GM12878 (cell line): ENCODE results near the gene LTN1. TPM values are rescaled to one million over a fixed set of nuclear protein-coding genes. Genes with fewer than 3 reads are reported as not detected.

ENCODE experiments used
- ATAC-seq: fragments of 200-7000 bp; cut with Tn5 transposase; 3 replicates; pipeline ENCODE4 v1.9.1; 2020; ENCODE audit warnings: mild to moderate bottlenecking, moderate library complexity
- BruUV-seq: library from RNA; stranded (reverse); fragments of 400-500 nt; replicated peaks from 2 replicates; lab custom pipeline; 2021; lab: Mats Ljungman, UMichigan
- CTCF ChIA-PET: fragments of 300-600 bp; sonication (Branson Sonifier 250); formaldehyde crosslinking; extraction: SDS; loops from one replicate; lab custom pipeline; 2021; ENCODE audit warnings: inconsistent platforms; lab: Yijun Ruan, JAX
- POLR2A ChIA-PET: fragments of 350-600 bp; formaldehyde crosslinking; extraction: SDS; loops from one replicate; lab custom pipeline; 2021; ENCODE audit warnings: inconsistent platforms; lab: Charles Lee
- RAD21 ChIA-PET: fragments of 300-600 bp; sonication (Branson Sonifier 250); formaldehyde crosslinking; loops from one replicate; lab custom pipeline; 2023; ENCODE audit warnings: antibody characterized with exemption; ENCODE audit not compliant: unreplicated experiment; lab: Charles Lee
- SMC1A ChIA-PET: fragments of 300-600 bp; sonication (Branson Sonifier 250); formaldehyde crosslinking; loops from one replicate; lab custom pipeline; 2023; ENCODE audit not compliant: unreplicated experiment, uncharacterized antibody; lab: Charles Lee
- DNase-seq: peaks from one replicate; pipeline ENCODE4 v3.0.0-alpha.2; 2011; ENCODE audit warnings: low read depth, low spot score
- FAIRE-seq: peaks from 3 replicates; lab custom pipeline; 2011; peaks lifted over from hg19 to GRCh38; lab: Jason Lieb, UNC
- H2AFZ ChIP-seq: 2 replicates; pipeline ENCODE4 v1.6.0; 2011; ENCODE audit warnings: low read depth, low read length, control low read depth; ENCODE audit not compliant: control insufficient read depth
- H3K27ac ChIP-seq: 2 replicates; pipeline ENCODE4 v1.5.1; 2011; ENCODE audit warnings: control low read depth; ENCODE audit not compliant: control insufficient read depth, insufficient read depth
- H3K27me3 ChIP-seq, 2 experiments: replicated peaks in 1 of 2; 2 replicates each; pipeline versions ENCODE4 v1.6.0 to v1.6.1; 2011; ENCODE audit warnings: low read length in 1 of 2; ENCODE audit not compliant: control insufficient read depth in 2 of 2, insufficient read depth in 2 of 2
- H3K36me3 ChIP-seq, 2 experiments: 2 replicates each; pipeline ENCODE4 v1.5.1; 2011; ENCODE audit warnings: low read length in 1 of 2; ENCODE audit not compliant: control insufficient read depth in 2 of 2, insufficient read depth in 2 of 2
- H3K4me1 ChIP-seq: 2 replicates; pipeline ENCODE4 v1.6.1; 2011; ENCODE audit warnings: mild to moderate bottlenecking, low read length, moderate library complexity, mixed read lengths; ENCODE audit not compliant: control insufficient read depth, insufficient read depth
- H3K4me2 ChIP-seq: 2 replicates; pipeline ENCODE4 v1.6.0; 2011; ENCODE audit warnings: control low read depth; ENCODE audit not compliant: control insufficient read depth, insufficient read depth
- H3K4me3 ChIP-seq: fragments of 200-600 bp; sonication (generic); 2 replicates; pipeline ENCODE4 v1.5.1; 2016
- H3K79me2 ChIP-seq: 2 replicates; pipeline ENCODE4 v1.6.0; 2011; ENCODE audit warnings: low read length; ENCODE audit not compliant: control insufficient read depth, insufficient read depth
- H3K9ac ChIP-seq: 2 replicates; pipeline ENCODE4 v1.8.0; 2011; ENCODE audit warnings: low read length, control low read depth, mixed read lengths; ENCODE audit not compliant: control insufficient read depth, insufficient read depth
- H3K9me3 ChIP-seq: replicated peaks from 3 replicates; pipeline ENCODE4 v1.5.1; 2011; ENCODE audit warnings: mild to moderate bottlenecking, low read length; ENCODE audit not compliant: control insufficient read depth, insufficient read depth
- H4K20me1 ChIP-seq: 2 replicates; pipeline ENCODE4 v1.6.0; 2011; ENCODE audit not compliant: control insufficient read depth, insufficient read depth
- BMI1 ChIP-seq: fragments of 450-650 bp; IDR thresholded peaks from 2 replicates; pipeline ENCODE4 v1.6.1; 2016; ENCODE audit warnings: mild to moderate bottlenecking, moderate library complexity, borderline replicate concordance
- IKZF1 ChIP-seq: fragments of 450-650 bp; conservative IDR thresholded peaks from 2 replicates; pipeline ENCODE4 v1.6.1; 2017; ENCODE audit warnings: antibody characterized with exemption, mild to moderate bottlenecking
- NFYA ChIP-seq: IDR thresholded peaks from 2 replicates; pipeline ENCODE4 v1.6.1; 2011; ENCODE audit warnings: low read depth, mild to moderate bottlenecking, low read length, improper control_type of control experiment, borderline replicate concordance
- RFX5 ChIP-seq: IDR thresholded peaks from 2 replicates; pipeline ENCODE4 v1.6.1; 2011; ENCODE audit warnings: low read depth, low read length, improper control_type of control experiment
- SMC3 ChIP-seq: IDR thresholded peaks from 2 replicates; pipeline ENCODE4 v1.6.1; 2011; ENCODE audit warnings: low read length, improper control_type of control experiment, borderline replicate concordance
- TAF1 ChIP-seq: IDR thresholded peaks from 2 replicates; pipeline ENCODE4 v1.6.1; 2011; ENCODE audit warnings: mild to moderate bottlenecking, low read depth, low read length, borderline replicate concordance
- TCF12 ChIP-seq: IDR thresholded peaks from 2 replicates; pipeline ENCODE4 v1.6.1; 2011; ENCODE audit warnings: low read depth, mild to moderate bottlenecking, low read length
- TCF3 ChIP-seq: IDR thresholded peaks from 2 replicates; pipeline ENCODE4 v1.6.1; 2012; ENCODE audit warnings: low read depth, mild to moderate bottlenecking, low read length, borderline replicate concordance; ENCODE audit not compliant: insufficient read depth
- ZZZ3 ChIP-seq: IDR thresholded peaks from 2 replicates; pipeline ENCODE4 v1.6.1; 2011; ENCODE audit warnings: low read depth; ENCODE audit not compliant: control insufficient read depth, insufficient read length
- WGBS: methylation state at CpG from one replicate; pipeline ENCODE4 v1.1.6; 2016; ENCODE audit warnings: low lambda C conversion rate; ENCODE audit not compliant: insufficient replicate concordance, insufficient coverage; ENCODE audit errors: missing lambda C conversion rate; 5-methylcytosine and 5-hydroxymethylcytosine counted together
- in situ Hi-C: fragments of 300-500 bp; cut with MboI; formaldehyde crosslinking; loops from 9 replicates; pipeline ENCODE4 v1.14.3; 2018; ENCODE audit warnings: mixed read lengths
- intact Hi-C: fragments of 100-400 bp; cut with micrococcal nuclease; formaldehyde crosslinking; loops from one replicate; pipeline ENCODE4 v1.14.2; 2022; ENCODE audit not compliant: unreplicated experiment
- polyA plus RNA-seq, 11 experiments: library from polyadenylated mRNA; depleted of rRNA in 4 of 11; unstranded in 6 of 11; stranded (reverse) in 5 of 11; fragments of >200 nt; fragmentation: Nextera tagmentation in 4 of 11; fragmentation: Illumina TruSeq in 1 of 11; extraction: Ambion mirVana in 4 of 11; extraction: Trizol in 1 of 11; gene quantifications; 1 replicate in 1 of 11; 2 replicates in 10 of 11; pipeline versions ENCODE4 v1.2.1 to v1.2.3, GENCODE V29; 2011 to 2016; ENCODE audit warnings: inconsistent platforms in 2 of 11, missing spikeins in 2 of 11, low read depth in 1 of 11
- total RNA-seq, 4 experiments: library from RNA; depleted of rRNA in 3 of 4; stranded (reverse); fragments of >200 nt in 3 of 4; fragmentation: Illumina TruSeq in 1 of 4; extraction: Trizol in 1 of 4; gene quantifications; 2 replicates each; pipeline versions ENCODE4 v1.2.1 to v1.2.3, GENCODE V29; 2013 to 2021
- TF ChIP-seq, protein P1 (sequence below): IDR thresholded peaks from 2 replicates; pipeline ENCODE4 v1.6.1; 2011; ENCODE audit warnings: low read depth, low read length, improper control_type of control experiment, borderline replicate concordance
- TF ChIP-seq, protein P2 (sequence below): fragments of 450-650 bp; formaldehyde crosslinking; IDR thresholded peaks from 2 replicates; pipeline ENCODE4 v1.4.0; 2020; ENCODE audit warnings: mild to moderate bottlenecking, moderate library complexity
- TF ChIP-seq, protein P3 (sequence below): fragments of 450-650 bp; conservative IDR thresholded peaks from 2 replicates; pipeline ENCODE4 v1.6.1; 2017; ENCODE audit warnings: mild to moderate bottlenecking, moderate library complexity
- TF ChIP-seq, protein P4 (sequence below): fragments of 150-350 bp; IDR thresholded peaks from 2 replicates; pipeline ENCODE4 v1.6.1; 2016; ENCODE audit warnings: low read depth, low read length

Gene LTN1
- total and polyA plus RNA-seq, 10 of the 15 experiments (the other 5 are each of a cell fraction or from before 2014, with no cell fraction given), result 3.5 to 17.3 (median 12.3) TPM

DNA sequence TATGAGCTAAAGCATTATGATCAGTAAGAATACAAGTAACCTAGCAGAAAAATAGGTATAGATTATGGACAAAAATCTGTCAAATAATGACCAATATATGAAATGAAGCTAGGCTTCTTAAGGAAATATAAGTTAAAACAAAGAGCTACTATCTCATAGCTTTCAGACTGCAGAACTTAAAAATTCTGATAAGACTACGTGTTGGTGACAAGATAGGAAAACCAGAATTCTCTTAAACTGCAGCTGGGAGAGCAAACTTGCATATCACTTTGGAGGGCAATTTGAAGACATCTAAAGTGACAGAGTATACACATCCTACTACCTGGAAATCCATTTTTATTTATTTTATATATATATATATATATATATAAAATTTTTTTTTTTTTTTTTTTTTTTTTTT, 65.5 kb downstream of the LTN1 start:
- no TSS peak for BruUV-seq
- 100% methylated on average over 1 of the region's 1 CpG for WGBS
- intact Hi-C loops, result no loop called here
- H2AFZ ChIP-seq, result no peak overlapping the region
- H3K9ac ChIP-seq, result no peak overlapping the region
- H3K36me3 ChIP-seq, result peaks cover 0 to 11% of the 10 kb centered on the region in 2 experiments; a peak in 1 of 4 replicates
- H3K27ac ChIP-seq, result no peak overlapping the region
- no peak for TF ChIP-seq NFYA
- TF ChIP-seq ZZZ3, result no peak
- no peak for TF ChIP-seq TCF3
- TF ChIP-seq SMC3, result no peak
- TF ChIP-seq, protein P1, sequence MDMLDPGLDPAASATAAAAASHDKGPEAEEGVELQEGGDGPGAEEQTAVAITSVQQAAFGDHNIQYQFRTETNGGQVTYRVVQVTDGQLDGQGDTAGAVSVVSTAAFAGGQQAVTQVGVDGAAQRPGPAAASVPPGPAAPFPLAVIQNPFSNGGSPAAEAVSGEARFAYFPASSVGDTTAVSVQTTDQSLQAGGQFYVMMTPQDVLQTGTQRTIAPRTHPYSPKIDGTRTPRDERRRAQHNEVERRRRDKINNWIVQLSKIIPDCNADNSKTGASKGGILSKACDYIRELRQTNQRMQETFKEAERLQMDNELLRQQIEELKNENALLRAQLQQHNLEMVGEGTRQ, result no peak
- no peak for TF ChIP-seq IKZF1
- TF ChIP-seq, protein P2, sequence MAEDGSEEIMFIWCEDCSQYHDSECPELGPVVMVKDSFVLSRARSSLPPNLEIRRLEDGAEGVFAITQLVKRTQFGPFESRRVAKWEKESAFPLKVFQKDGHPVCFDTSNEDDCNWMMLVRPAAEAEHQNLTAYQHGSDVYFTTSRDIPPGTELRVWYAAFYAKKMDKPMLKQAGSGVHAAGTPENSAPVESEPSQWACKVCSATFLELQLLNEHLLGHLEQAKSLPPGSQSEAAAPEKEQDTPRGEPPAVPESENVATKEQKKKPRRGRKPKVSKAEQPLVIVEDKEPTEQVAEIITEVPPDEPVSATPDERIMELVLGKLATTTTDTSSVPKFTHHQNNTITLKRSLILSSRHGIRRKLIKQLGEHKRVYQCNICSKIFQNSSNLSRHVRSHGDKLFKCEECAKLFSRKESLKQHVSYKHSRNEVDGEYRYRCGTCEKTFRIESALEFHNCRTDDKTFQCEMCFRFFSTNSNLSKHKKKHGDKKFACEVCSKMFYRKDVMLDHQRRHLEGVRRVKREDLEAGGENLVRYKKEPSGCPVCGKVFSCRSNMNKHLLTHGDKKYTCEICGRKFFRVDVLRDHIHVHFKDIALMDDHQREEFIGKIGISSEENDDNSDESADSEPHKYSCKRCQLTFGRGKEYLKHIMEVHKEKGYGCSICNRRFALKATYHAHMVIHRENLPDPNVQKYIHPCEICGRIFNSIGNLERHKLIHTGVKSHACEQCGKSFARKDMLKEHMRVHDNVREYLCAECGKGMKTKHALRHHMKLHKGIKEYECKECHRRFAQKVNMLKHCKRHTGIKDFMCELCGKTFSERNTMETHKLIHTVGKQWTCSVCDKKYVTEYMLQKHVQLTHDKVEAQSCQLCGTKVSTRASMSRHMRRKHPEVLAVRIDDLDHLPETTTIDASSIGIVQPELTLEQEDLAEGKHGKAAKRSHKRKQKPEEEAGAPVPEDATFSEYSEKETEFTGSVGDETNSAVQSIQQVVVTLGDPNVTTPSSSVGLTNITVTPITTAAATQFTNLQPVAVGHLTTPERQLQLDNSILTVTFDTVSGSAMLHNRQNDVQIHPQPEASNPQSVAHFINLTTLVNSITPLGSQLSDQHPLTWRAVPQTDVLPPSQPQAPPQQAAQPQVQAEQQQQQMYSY (CRISPR knock-in tag), result no peak
- no peak for TF ChIP-seq BMI1
- no peak for TF ChIP-seq TCF12
- TF ChIP-seq RFX5, result no peak
- TF ChIP-seq TAF1, result no peak
- TF ChIP-seq, protein P3, sequence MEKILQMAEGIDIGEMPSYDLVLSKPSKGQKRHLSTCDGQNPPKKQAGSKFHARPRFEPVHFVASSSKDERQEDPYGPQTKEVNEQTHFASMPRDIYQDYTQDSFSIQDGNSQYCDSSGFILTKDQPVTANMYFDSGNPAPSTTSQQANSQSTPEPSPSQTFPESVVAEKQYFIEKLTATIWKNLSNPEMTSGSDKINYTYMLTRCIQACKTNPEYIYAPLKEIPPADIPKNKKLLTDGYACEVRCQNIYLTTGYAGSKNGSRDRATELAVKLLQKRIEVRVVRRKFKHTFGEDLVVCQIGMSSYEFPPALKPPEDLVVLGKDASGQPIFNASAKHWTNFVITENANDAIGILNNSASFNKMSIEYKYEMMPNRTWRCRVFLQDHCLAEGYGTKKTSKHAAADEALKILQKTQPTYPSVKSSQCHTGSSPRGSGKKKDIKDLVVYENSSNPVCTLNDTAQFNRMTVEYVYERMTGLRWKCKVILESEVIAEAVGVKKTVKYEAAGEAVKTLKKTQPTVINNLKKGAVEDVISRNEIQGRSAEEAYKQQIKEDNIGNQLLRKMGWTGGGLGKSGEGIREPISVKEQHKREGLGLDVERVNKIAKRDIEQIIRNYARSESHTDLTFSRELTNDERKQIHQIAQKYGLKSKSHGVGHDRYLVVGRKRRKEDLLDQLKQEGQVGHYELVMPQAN, result no peak
- TF ChIP-seq, protein P4, sequence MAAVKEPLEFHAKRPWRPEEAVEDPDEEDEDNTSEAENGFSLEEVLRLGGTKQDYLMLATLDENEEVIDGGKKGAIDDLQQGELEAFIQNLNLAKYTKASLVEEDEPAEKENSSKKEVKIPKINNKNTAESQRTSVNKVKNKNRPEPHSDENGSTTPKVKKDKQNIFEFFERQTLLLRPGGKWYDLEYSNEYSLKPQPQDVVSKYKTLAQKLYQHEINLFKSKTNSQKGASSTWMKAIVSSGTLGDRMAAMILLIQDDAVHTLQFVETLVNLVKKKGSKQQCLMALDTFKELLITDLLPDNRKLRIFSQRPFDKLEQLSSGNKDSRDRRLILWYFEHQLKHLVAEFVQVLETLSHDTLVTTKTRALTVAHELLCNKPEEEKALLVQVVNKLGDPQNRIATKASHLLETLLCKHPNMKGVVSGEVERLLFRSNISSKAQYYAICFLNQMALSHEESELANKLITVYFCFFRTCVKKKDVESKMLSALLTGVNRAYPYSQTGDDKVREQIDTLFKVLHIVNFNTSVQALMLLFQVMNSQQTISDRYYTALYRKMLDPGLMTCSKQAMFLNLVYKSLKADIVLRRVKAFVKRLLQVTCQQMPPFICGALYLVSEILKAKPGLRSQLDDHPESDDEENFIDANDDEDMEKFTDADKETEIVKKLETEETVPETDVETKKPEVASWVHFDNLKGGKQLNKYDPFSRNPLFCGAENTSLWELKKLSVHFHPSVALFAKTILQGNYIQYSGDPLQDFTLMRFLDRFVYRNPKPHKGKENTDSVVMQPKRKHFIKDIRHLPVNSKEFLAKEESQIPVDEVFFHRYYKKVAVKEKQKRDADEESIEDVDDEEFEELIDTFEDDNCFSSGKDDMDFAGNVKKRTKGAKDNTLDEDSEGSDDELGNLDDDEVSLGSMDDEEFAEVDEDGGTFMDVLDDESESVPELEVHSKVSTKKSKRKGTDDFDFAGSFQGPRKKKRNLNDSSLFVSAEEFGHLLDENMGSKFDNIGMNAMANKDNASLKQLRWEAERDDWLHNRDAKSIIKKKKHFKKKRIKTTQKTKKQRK, result no peak
- TF ChIP-seq, all 136 proteins: peak for 0
- in situ Hi-C loops, result no loop called here
- Histone ChIP-seq H3K9me3 (no peaks in the 10 kb centered on the region), H3K4me1 (no peaks in the 10 kb centered on the region), H4K20me1 (no peaks in the 10 kb centered on the region), H3K27me3 (no peaks in the 10 kb centered on the region), H3K4me2 (no peak overlapping the region), H3K4me3 (no peak overlapping the region), H3K79me2 (no peaks in the 10 kb centered on the region)
- CTCF ChIA-PET, result interaction anchor here (0.7 kb wide), 1 partner anchor 182 kb away, joined by 3 read pairs; no protein-coding TSS in a partner anchor
- POLR2A ChIA-PET, result no interaction called here
- RAD21 ChIA-PET, result no interaction called here
- ATAC-seq (no peak), FAIRE-seq (no peak), DNase-seq (no peak)
- SMC1A ChIA-PET, result interaction anchor here (2.9 kb wide), 1 partner anchor 12 kb away, joined by 7 read pairs; no protein-coding TSS in a partner anchor
